ENCODE measurements around the gene FKBP4.

DNA sequence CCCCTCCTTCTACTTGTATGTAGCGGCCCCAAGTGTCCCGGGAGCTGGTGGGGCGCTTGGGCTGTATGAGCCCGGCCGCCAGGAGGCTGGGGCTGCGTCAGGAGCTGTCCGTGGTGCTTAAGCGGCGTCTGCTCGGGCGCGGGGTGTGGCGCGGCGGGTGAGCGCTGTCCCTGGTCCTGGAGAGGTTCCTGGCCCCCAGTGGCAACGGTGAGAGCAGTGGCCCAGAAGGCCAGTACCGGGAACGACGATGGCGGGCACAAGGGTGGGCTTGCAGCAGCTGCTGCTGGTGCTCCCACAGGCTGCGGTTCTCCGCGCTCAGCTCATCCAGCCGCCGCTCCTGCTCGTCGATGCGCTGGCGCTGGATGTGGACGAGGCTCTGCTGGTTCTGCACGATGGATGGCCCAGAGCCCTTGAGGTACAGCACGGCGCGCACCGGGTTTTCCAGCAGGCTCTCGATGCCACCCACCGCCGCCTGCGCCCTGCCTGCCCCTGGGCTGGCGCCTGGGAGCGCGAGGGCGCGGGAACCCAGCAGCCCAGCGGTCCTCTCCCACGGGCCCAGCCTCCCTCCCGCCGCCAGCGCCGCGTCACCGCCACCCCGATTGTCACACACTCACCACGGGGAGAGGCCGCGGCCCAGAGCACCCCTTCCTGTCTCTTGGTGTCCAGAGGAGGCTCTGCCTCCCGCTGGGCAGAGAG lies 41.9 kb upstream of the FKBP4 start:
- TF ChIP-seq, protein P1, sequence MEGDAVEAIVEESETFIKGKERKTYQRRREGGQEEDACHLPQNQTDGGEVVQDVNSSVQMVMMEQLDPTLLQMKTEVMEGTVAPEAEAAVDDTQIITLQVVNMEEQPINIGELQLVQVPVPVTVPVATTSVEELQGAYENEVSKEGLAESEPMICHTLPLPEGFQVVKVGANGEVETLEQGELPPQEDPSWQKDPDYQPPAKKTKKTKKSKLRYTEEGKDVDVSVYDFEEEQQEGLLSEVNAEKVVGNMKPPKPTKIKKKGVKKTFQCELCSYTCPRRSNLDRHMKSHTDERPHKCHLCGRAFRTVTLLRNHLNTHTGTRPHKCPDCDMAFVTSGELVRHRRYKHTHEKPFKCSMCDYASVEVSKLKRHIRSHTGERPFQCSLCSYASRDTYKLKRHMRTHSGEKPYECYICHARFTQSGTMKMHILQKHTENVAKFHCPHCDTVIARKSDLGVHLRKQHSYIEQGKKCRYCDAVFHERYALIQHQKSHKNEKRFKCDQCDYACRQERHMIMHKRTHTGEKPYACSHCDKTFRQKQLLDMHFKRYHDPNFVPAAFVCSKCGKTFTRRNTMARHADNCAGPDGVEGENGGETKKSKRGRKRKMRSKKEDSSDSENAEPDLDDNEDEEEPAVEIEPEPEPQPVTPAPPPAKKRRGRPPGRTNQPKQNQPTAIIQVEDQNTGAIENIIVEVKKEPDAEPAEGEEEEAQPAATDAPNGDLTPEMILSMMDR (IDR thresholded peaks at IDR 0.05) = no peak
- no peak for TF ChIP-seq ZFX (IDR thresholded peaks at IDR 0.05; ENCODE audit: borderline replicate concordance)

Data from 22Rv1 (cell line).